Activated CD4-positive, alpha-beta T cell treated with anti-CD3 and anti-CD28 coated beads, Interleukin-2, amount 50 U/mL, for 48 hours (primary cell): ENCODE measurements around the gene ATP7A.
"Not testable (repeated sequence)": the region's sequence is repeated elsewhere in the genome, so short reads cannot be mapped to it uniquely, and the experiment has no call there.

Source experiments
- DNase-seq, 2 experiments: peaks; one replicate each; pipeline ENCODE4 v3.0.0-alpha.2; 2020

ATP7A gene

GRCh38 chrX:77910108-77910840 is at the start of gene ATP7A:
TSS of gene ATP7A (plus strand) at chrX:77910693. CDS start at chrX:77971642, 60,949 bp downstream.
- peak; percentile 87 to 91 for DNase-seq

- DNase-seq, result no peak
These were observed 35.1 kb upstream of the ATP7A start for GRCh38 chrX:77875372-77875771.

GRCh38 chrX:77881418-77881817 is 29.1 kb upstream of the ATP7A start:
- DNase-seq, result not testable (repeated sequence)

- DNase-seq, result no peak
These were observed 17.6 kb upstream of the ATP7A start for GRCh38 chrX:77892887-77893286.

GRCh38 chrX:77893713-77894112 is 16.8 kb upstream of the ATP7A start:
- DNase-seq, result no peak

- peak; percentile 82 to 89 for DNase-seq
These were observed 15.3 kb upstream of the ATP7A start, which contains the start of gene MAGT1 for GRCh38 chrX:77894921-77895886. TSS of gene MAGT1 (minus strand) at chrX:77895435. CDS start at chrX:77895410, 25 bp downstream.

- DNase-seq, result peak; percentile 32 to 56
These were observed 11.2 kb upstream of the ATP7A start, which contains the start of gene COX7B for GRCh38 chrX:77899081-77899828. TSS of gene COX7B (plus strand) at chrX:77899468. CDS start at chrX:77899554, 86 bp downstream.

GRCh38 chrX:77900688-77901087 is 9.8 kb upstream of the ATP7A start:
- DNase-seq, result no peak

- DNase-seq, result no peak
These were observed 9.0 kb upstream of the ATP7A start for GRCh38 chrX:77901506-77901905.

GRCh38 chrX:77917294-77917933 is 6.9 kb downstream of the ATP7A start:
- no peak for DNase-seq

- no peak for DNase-seq
These were observed 8.1 kb downstream of the ATP7A start for GRCh38 chrX:77918568-77918967.

GRCh38 chrX:77919370-77919769 is 8.9 kb downstream of the ATP7A start:
- DNase-seq, result not testable (repeated sequence)

- no peak for DNase-seq
These were observed 12.3 kb downstream of the ATP7A start for GRCh38 chrX:77922787-77923186.

- DNase-seq, result no peak
These were observed 13.9 kb downstream of the ATP7A start for GRCh38 chrX:77924320-77924859.

GRCh38 chrX:77925764-77926163 is 15.3 kb downstream of the ATP7A start:
- no peak for DNase-seq

- no peak for DNase-seq
These were observed 20.1 kb downstream of the ATP7A start for GRCh38 chrX:77930581-77930980.

GRCh38 chrX:77935886-77936285 is 25.4 kb downstream of the ATP7A start:
- no peak for DNase-seq

- no peak for DNase-seq
These were observed 25.8 kb downstream of the ATP7A start for GRCh38 chrX:77936299-77936698.

- no peak for DNase-seq
These were observed 26.8 kb downstream of the ATP7A start for GRCh38 chrX:77937291-77937690.

- DNase-seq, result no peak
These were observed 27.7 kb downstream of the ATP7A start for GRCh38 chrX:77938083-77938680.

GRCh38 chrX:77945031-77945430 is 34.5 kb downstream of the ATP7A start:
- not testable (repeated sequence) for DNase-seq
